Measurements from ENCODE around the gene CCDC182. TPM values are rescaled to one million over a fixed set of nuclear protein-coding genes. Genes with fewer than 3 reads are reported as not detected.

CCDC182 gene
- total and polyA plus RNA-seq, 7 donors: not detected

DNA sequence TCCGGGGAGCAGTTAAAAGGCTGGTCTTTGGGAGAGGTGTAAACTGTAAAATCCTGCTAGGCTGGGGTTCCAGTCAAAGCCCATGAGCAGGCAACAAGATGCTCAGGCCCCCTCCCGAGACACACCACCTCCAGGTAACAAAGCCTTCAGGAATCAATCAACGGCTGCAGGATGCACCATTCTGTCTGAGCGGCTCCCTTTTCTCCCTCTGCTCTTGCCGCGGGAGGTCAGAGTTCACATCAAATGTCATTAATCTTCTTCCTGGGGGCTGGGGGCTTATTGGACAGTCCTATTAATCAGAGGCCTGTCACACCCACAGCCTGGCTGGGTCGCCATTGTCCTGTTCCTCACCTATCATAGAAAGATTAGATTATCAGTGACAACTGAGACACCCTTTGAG lies 11.9 kb upstream of the CCDC182 start:
- Histone ChIP-seq H3K36me3 (no peaks in the 10 kb centered on the region), H3K27me3 (peaks cover 0 to 2% (median under 1%) of the 10 kb centered on the region in 3 donors), H3K4me1 (no peaks in the 10 kb centered on the region), H3K4me3 (no peak overlapping the region), H3K9me3 (no peaks in the 10 kb centered on the region), H3K27ac (no peak overlapping the region)
- DNase-seq: no peak
- intact Hi-C loops (cut with DNase I): no loop called here
- 56 to 62% methylated on average over 7 of the region's 7 CpGs for WGBS, 2 donors
- no peak for TF ChIP-seq EP300 (IDR thresholded peaks at IDR 0.05)
- no peak for TF ChIP-seq POLR2AphosphoS5 (IDR thresholded peaks at IDR 0.05)
- no peak for TF ChIP-seq POLR2A (IDR thresholded peaks at IDR 0.05)

DNA sequence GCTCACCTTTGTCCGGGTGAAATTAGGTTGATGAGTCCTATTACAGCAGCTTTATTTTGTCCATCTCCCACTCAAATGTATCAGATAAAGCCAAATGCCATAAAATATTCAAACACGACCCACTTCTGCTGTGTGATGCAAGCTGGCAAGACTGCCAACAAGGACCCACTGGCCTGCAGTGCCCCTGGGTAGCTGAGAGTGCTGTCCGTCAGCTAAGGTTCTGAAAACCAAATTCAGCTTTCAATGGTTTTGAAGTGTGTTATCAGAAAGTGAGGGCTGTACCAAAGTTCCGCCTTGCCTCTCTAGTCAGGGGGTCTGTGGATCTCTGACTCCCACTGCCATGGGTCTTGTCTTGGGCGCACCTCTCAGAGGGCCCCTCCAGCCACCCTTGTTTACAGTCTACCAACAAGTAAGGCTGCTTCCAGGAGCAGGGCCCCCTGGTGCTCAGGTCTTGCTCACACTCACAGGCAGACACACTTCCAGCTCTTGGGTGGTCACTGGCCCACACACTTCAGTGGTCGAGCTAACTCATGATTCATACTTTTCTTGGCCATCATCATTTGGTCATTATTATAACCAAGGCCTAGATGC lies 10.5 kb upstream of the CCDC182 start:
- Histone ChIP-seq H3K27me3 (no peaks in the 10 kb centered on the region), H3K36me3 (no peaks in the 10 kb centered on the region), H3K4me1 (no peaks in the 10 kb centered on the region), H3K27ac (no peak overlapping the region), H3K4me3 (no peak overlapping the region), H3K9me3 (no peaks in the 10 kb centered on the region)
- TF ChIP-seq EP300 (IDR thresholded peaks at IDR 0.05): no peak
- TF ChIP-seq POLR2A (IDR thresholded peaks at IDR 0.05): no peak
- TF ChIP-seq CTCF (IDR thresholded peaks at IDR 0.05): no peak
- no peak for TF ChIP-seq POLR2AphosphoS5 (IDR thresholded peaks at IDR 0.05)
- no peak for DNase-seq
- intact Hi-C loops (cut with DNase I): no loop called here
- WGBS, 2 donors: 80 to 87% methylated on average over 6 of the region's 6 CpGs

DNA sequence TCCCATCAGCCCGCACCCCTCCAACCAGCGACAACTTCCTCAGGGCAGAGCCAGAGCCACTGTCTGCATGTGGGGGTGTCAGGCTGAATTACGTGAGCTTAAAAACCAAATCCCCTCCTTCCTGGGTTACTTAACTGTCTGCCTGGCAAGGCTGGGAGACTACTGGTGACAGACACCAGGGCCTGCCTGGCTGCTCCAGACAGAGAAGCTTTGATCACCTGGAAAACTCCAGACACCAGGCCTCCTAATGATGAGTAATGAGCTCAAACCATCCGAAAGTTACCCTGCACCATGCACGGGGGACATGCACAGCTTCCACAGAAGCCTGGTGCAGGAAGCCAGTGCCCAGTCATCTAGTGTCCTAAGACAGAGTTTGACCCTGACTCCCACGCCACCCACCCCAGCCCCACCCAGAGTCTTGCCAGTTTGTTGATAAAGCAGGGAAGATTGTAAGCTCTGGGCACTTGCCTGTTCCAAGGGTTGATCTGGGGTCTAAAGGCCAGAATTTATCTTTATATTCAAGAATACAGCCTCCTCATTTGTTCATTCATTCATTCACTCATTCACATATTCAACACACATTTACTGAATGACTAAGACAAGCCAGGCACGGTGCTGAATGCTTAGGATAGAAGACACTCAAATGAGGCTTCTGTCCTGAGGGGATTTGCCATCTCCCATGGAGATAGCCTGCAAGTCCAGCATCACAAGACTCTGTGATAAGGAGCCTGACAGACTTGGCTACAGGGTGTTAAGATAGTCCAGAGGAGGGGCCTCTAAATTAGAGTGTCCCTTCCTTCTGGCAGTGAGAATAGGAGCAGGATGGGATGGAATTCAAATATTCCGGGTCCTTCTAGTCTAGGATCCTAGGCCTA lies 7.2 kb upstream of the CCDC182 start:
- Histone ChIP-seq H3K4me1 (no peaks in the 10 kb centered on the region), H3K4me3 (no peak overlapping the region), H3K9me3 (no peaks in the 10 kb centered on the region), H3K36me3 (no peaks in the 10 kb centered on the region), H3K27me3 (no peaks in the 10 kb centered on the region), H3K27ac (no peak overlapping the region)
- intact Hi-C loops (cut with DNase I): no loop called here
- WGBS, 2 donors: 75 to 81% methylated on average over 8 of the region's 8 CpGs
- TF ChIP-seq POLR2AphosphoS5 (IDR thresholded peaks at IDR 0.05) (no peak), EP300 (IDR thresholded peaks at IDR 0.05) (no peak), CTCF (IDR thresholded peaks at IDR 0.05) (no peak), POLR2A (IDR thresholded peaks at IDR 0.05) (no peak)
- no peak for DNase-seq

GRCh38 chr17:57751348-57751971 lies 6.4 kb upstream of the CCDC182 start:
- no peaks in the 10 kb centered on the region for H3K4me1 ChIP-seq
- no peaks in the 10 kb centered on the region for H3K36me3 ChIP-seq
- no peak for TF ChIP-seq POLR2A (IDR thresholded peaks at IDR 0.05)
- no peak for TF ChIP-seq POLR2AphosphoS5 (IDR thresholded peaks at IDR 0.05)
- TF ChIP-seq EP300 (IDR thresholded peaks at IDR 0.05): no peak
- no peak for TF ChIP-seq CTCF (IDR thresholded peaks at IDR 0.05)
- DNase-seq: no peak
- H3K4me3 ChIP-seq: no peak overlapping the region
- no peak overlapping the region for H3K27ac ChIP-seq
- intact Hi-C loops (cut with DNase I): no loop called here
- H3K27me3 ChIP-seq: no peaks in the 10 kb centered on the region
- 87 to 89% methylated on average over 8 of the region's 8 CpGs for WGBS, 2 donors
- H3K9me3 ChIP-seq: no peaks in the 10 kb centered on the region

- Histone ChIP-seq H3K4me3 (no peak overlapping the region), H3K27ac (no peak overlapping the region), H3K9me3 (no peaks in the 10 kb centered on the region), H3K36me3 (no peaks in the 10 kb centered on the region), H3K4me1 (no peaks in the 10 kb centered on the region), H3K27me3 (no peaks in the 10 kb centered on the region)
- no peak for DNase-seq
- no peak for TF ChIP-seq CTCF (IDR thresholded peaks at IDR 0.05)
- no peak for TF ChIP-seq POLR2A (IDR thresholded peaks at IDR 0.05)
- TF ChIP-seq EP300 (IDR thresholded peaks at IDR 0.05): no peak
- TF ChIP-seq POLR2AphosphoS5 (IDR thresholded peaks at IDR 0.05): no peak
- 81 to 84% methylated on average over 8 of the region's 8 CpGs for WGBS, 2 donors
- intact Hi-C loops (cut with DNase I): no loop called here
Measured at GRCh38 chr17:57750895-57751294, 5.8 kb upstream of the CCDC182 start.

Data from sigmoid colon (tissue), 7 donors.